Left lobe of liver (tissue), 2 donors: Measurements from ENCODE around the gene HSPA8. TPM values are rescaled to one million over a fixed set of nuclear protein-coding genes. Genes with fewer than 3 reads are reported as not detected.
"Not testable (repeated sequence)": the region's sequence is repeated elsewhere in the genome, so short reads cannot be mapped to it uniquely, and the experiment has no call there.

Experiments used
- ATAC-seq: fragments of 200-7000 bp; cut with Tn5 transposase; one replicate; pipeline ENCODE4 v1.9.1; 2020; ENCODE audit warnings: mild to moderate bottlenecking, moderate library complexity
- DNase-seq: peaks from one replicate; pipeline ENCODE4 v3.0.0-alpha.2; 2020; ENCODE audit warnings: low spot score
- total RNA-seq: library from RNA; stranded (reverse); gene quantifications from one replicate; pipeline ENCODE4 v1.2.1, GENCODE V29; 2021
- donor health status: DM: no; HTN: no; CAD: no; lungs with moderate emphysema.
- donor health status: DM: no; HTN: yes; CAD: no.

Gene HSPA8
- total RNA-seq, 1 donor from 2014 or later: 357 TPM

GRCh38 chr11:123073343-123074057, 11.6 kb upstream of the HSPA8 start:
- ATAC-seq (peak; percentile 49), DNase-seq (no peak)

GRCh38 chr11:123072762-123073161, 10.8 kb upstream of the HSPA8 start:
- no peak for ATAC-seq
- no peak for DNase-seq

DNA sequence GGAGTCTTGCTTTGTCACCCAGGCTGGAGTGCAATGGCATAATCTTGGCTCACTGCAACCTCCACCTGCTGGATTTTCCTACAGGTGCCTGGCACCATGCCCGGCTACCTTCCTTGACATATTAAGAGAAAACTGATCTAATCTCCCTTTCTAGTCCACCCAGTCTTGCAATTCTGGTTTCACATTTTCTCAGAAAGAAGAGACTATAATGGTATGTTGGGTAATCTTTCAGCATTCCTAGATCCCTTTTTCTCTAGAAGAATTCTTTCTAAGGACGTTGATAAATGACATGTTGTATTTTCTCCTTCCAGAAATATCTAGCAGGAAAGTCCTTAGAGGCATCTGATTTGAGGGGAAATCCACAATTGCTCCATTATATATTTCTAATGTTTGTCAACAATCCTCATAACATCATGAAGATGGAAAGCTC, 10.4 kb upstream of the HSPA8 start:
- DNase-seq (no peak), ATAC-seq (no peak)

GRCh38 chr11:123069908-123070821, 8.2 kb upstream of the HSPA8 start:
- no peak for ATAC-seq
- DNase-seq: no peak

- DNase-seq (no peak), ATAC-seq (no peak)
Measured at GRCh38 chr11:123065621-123066020, 3.7 kb upstream of the HSPA8 start.

DNA sequence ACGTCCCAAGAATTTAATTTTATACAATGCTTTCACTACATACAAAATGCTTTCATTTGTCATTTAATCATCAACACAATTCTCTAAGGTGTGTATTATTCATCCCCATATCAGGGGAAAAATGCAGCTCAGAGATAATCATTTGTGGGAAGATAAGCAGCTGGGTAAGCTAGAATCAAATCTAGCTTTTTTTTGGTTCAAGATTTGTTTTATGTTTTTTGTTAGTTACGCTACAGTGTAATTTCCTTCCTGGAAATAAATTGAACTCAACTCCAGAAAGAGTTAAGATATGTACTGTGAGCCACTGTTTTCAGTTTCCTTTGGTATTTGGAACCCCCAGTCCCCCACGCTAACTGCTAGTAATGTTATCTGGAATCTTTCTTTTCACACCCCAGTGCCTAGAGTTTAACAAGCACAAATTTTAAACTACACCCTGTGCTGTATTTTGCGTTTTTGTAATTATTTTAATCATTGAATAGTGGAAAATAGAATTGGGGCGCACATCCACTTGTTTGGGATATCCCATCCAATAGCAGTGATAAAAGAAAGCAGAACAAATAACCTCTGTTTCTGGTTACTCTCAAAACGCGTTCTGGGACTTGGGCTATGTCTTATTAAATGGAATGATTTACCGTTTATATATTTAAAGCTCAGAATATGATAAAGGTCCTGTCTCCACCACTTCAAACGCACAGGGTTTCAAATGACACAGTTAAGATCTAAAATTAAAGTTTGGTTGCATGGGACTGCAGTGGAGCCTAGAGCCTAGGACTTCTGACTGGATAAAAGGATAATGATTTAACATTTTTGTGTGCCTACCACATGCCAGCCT, 2.1 kb upstream of the HSPA8 start:
- no peak for DNase-seq
- no peak for ATAC-seq

- ATAC-seq: peak; percentile 25
- peak; percentile 59 for DNase-seq
Measured at GRCh38 chr11:123062892-123063825, 1.2 kb upstream of the HSPA8 start.

- peak; percentile 85 for ATAC-seq
Measured at GRCh38 chr11:123062158-123062891, 389 bp upstream of the HSPA8 start.

GRCh38 chr11:123060277-123061000, 1.5 kb downstream of the HSPA8 start:
- DNase-seq (no peak), ATAC-seq (no peak)

More at GRCh38 chr11:123062158-123062891, 389 bp upstream of the HSPA8 start:
- DNase-seq: peak; percentile 99

DNA sequence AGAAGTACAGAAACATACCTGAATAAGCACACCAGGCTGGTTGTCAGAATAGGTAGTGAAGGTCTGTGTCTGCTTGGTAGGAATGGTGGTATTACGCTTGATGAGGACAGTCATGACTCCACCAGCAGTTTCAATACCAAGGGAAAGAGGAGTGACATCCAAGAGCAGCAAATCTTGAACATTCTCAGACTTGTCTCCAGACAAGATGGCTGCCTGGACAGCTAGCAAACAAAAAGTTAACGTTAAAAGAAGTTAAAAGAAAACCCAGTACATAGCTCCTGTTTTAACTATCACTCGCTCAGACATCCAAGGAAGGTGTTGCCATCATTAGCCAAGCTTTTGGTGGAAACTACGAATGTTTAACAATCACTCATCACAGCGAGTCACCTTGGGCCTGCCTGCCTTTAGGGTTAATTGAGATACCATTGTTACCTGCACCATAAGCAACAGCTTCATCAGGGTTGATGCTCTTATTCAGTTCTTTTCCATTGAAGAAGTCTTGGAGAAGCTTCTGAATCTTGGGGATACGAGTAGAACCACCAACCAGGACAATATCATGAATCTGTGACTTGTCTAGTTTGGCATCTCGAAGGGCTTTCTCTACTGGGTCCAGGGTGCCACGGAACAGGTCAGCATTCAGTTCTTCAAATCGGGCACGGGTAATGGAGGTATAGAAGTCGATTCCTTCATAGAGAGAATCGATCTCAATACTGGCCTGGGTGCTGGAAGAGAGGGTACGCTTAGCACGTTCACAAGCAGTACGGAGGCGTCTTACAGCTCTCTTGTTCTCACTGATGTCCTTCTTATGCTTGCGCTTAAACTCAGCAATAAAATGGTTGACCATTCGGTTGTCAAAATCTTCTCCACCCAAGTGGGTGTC, 2.7 kb downstream of the HSPA8 start:
- ATAC-seq, DNase-seq: not testable (repeated sequence)

DNA sequence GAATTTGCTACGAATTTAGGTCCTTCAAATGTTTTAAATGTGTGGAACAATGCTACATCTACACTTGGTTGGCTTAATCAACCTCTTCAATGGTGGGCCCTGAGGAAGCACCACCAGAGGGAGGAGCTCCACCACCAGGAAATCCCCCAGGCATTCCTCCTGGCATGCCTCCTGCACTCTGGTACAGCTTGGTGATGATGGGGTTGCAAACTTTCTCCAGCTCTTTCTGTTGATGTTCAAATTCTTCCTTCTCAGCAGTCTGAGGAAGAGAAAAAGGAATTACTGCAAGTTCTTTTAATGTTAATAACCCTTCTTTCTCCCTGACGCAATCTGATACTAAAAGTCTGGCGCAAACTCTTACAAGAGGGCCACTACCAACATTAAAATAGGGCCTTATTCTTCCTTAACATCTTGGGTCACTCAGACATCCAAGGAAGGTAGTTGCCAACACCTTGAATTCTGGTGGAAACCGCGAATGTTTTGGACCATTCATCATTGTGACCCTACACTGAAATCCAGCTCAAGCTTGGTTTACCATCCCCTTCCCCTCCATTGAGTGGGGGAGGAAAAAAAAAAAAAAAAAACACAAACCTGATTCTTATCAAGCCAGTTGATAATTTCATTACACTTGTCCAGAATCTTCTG, 4.2 kb downstream of the HSPA8 start:
- DNase-seq (no peak), ATAC-seq (no peak)

DNA sequence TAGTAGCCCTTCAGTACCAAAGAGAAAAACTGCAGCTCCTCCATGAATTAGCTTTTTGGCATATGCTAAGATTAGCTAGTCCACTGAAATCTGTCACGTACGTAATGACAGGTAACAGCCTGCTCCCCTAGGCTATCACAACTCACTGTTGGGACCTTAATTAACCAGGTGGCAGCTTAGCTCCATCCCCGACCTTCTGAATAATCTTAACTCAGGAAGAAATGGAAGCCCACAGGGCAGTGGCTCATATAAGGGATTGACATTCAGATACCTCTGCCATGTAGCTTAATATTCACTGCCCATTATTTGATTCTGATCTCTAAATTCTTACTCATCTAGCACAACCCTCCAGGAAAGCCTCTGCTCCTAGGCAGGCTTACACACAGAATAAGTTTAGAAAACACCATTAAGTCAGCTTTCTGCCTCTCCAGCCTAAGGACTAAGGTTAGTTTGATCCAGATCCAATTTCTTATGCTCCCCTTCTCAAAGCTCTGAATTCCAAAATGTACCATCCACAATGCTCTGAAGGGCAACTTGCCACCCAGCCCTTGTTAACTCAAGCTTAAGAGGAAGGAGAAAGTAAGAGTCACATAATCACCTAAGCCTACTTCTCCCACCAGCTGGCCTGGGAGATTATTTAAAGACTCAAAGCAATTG, 5.0 kb downstream of the HSPA8 start:
- ATAC-seq (no peak), DNase-seq (no peak)

DNA sequence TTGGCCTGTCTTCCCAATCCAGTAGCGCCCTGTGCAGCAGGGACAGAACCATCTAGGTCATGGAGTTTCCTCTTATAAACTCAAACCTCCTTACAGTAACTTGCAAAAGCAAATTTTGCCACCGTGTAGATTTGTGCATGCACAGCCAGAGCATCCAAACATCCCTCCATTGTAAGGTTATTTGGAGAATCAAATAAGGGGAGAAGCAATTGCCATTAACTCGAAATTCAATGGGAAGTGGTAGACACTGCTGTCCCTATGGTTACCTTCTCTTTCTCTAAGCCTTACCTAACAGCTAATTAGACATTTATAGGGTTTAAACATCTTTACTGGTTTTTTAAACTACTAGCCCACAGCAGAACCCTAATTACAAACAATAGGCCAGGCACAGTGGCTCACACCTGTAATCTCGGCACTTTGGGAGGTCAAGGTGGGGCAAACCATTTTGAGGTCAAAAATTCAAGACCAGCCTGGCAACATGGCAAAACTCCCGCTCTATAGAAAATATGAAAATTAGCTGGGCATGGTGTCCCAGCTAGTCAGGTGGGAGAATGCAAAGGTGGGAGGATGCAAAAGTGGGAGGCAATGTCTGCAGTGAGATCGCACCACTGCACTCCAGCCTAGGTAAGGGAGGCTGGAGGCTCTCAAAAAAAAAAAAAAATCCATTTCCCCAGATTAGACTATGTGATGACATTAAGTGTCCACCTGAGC, 6.6 kb downstream of the HSPA8 start:
- no peak for DNase-seq
- no peak for ATAC-seq

- no peak for DNase-seq
- ATAC-seq: peak; percentile 82
Measured at GRCh38 chr11:123054301-123055065, 7.5 kb downstream of the HSPA8 start.
